ENCODE data around the gene GTF3C4.

- TF ChIP-seq CTCF (IDR thresholded peaks at IDR 0.05): no peak
- TF ChIP-seq POLR2A (IDR thresholded peaks at IDR 0.05): no peak
Measured at GRCh38 chr9:132708239-132708638, 38.0 kb downstream of the GTF3C4 start.

Data from adrenal gland (tissue), 5 donors.